Measurements from ENCODE around the gene TMBIM4.

TMBIM4 gene

DNA sequence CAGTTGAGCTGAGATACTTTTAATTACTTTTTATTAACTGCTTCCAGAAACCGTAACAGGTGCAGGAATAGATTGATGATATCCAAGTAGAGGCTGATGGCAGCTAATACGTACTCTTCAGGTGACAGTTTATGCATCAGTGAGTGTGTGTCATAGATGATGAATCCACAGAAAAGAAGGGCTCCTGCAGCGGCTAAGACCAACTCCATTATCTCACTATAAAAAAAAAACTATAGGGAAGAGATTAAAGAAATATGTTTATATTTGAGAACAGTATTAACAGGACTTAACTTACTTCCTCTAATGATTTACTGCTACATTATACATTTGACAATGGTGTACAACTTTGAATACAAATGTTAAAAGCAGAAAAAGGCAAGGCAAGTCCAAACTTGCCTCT lies 31.9 kb downstream of the TMBIM4 start:
- no peak for DNase-seq

DNA sequence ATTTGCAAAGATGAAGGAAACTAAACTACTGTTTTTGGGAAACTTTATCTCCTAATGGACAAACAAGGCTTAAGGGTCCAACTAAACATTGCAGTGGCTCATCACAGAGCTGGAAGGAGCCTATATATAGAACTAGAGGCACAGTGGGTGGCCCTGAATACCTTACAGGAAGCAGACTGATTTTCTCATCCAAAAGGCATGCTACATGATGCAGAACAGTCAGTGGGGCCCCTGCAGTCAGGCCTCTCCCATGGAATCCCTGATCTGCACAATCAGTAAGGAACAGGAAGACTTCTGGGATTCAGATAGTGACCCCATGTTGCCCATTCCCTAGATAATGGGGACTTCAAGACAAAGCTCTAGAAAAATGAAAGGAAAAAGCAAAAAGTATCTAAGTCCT lies 37.4 kb downstream of the TMBIM4 start:
- DNase-seq, result peak; percentile 95

DNA sequence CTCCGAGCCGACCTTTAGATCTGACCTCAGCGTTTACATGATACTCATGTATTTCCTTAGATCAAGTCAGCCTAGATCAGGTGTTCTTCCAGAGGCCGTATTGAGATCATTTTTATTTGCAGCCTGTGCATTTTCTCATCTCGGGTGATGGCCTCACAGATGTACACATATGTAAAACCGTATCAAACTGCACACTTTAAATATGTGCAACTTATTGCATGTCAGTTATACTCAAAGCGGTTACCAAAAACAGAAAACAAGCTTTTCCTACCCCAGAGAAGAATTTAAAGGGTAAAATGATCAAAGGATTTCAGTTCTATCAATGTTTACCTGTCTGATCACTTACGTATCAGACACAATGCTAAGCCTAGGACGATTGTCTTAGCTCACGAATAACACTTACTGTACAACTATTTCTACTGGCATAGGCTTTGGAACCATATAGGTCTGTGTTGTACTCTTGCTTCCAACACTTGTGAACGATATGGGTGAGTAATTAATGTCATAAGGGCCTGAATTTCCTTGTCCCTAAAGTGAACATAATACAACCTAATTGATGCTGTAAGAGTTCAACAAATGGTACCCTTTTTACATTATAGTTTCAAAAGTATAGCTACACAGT lies 38.6 kb downstream of the TMBIM4 start:
- no peak for DNase-seq

DNA sequence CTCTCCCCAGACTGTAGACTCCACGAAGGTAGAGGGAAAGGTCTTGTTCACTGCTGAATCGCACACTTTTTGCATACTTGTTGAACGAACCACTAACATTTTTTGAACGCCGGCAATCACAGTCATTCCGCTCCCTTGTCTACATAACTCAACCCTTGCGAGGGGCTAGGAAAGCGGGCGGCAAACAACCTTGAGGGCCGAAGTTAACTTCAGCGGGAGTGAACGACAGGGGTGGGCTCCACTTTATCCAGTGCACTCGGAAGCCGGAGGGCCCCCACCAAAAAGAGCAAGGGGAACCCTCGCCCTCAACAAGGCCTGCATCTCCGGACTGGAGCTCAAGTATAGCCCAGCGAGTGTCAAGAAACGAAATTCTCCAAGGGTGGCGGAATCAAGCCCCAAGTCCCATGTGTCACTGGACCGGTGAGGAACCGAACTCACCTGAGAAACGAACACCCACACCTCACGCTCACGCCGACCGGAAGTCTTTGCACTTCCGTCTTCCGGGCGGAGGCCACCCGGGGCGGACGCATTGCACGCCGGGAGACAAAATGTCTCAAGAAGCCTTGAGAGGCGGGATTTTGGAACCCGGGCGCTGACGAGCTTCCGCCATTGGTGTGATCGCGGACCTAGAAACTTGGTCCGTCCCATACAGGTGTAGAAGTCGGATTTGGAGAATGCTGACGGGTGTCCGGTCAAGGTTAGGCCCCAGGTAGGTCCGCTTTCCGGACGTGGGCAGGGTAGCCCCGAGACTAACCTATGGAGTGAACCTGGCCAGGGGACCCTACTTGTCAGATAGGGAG lies 39.3 kb downstream of the TMBIM4 start, which contains the start of gene LLPH:
TSS of gene LLPH (minus strand) at position 484 of the 800 bp plus-strand sequence. CDS start 1,644 bp downstream, outside the sequence.
- DNase-seq, result peak; percentile 90

DNA sequence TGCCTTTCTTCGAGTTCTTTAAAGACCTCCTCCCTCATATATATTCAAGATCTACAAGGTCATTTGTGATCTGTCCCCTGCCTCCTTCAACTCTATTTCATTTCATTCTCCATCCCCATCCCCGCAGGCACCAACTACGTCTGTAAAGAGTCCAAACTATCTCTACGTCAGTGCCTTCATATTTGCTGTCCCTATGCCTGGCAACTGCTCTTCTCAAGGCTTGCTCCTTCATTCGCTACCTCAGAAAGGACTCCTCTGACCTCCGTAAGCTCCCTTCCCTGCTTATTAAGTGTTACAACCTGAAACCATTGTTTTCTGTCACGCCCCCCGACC lies 39.9 kb downstream of the TMBIM4 start:
- no peak for DNase-seq

DNA sequence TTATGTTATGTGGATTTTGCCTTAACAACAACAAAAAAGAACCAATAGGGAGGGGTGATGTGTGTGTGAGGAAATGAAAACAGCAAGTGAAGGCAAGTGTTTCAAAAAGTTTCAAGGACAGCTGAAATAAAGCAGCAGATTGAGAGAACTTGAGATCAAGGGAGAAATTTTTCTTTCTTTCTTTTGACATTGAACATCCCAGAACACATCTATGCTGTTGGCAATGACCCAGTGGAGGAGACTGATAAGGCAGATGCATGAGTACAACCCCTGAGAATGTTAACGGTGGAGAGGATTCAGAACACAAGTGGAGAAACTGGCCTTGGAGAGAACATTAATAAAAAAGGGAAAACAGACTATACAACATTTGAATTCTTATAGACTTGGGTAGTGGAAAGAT lies 42.1 kb downstream of the TMBIM4 start:
- DNase-seq, result no peak

DNA sequence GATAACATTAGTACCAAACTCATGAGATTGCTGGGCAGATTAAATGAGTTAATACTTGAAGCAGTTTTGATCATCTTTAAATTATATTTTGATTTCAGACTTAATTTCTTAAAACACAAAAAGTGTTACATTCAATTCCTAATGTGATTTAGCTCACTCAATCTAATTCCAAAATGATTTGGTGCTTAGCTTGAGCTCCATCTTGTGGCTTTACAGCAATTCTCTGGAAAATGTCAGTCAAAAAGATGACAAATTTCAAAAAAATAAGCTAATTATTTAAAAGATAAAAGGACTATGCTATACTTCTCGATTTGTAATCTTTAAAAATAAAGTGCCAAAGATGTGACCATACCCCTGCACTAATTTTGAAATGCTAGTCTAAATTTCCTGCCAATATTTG lies 49.3 kb downstream of the TMBIM4 start:
- DNase-seq, result no peak

DNA sequence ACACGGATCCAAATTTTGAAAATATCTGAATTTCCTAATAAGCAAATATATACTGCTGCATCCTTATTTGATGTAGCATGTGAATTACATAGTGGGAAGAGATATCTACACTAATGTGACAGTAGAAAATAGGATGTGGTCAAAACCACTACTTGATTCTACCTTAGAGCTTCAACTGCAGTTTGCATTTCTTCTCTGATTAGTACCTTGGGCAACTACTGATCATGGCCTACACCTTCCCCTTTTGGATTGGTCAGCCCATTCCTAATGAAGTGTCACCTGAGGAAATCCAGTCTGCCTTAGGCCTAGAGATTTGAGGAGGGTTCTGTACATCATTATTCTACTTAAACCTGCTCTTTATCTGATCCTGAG lies 49.9 kb downstream of the TMBIM4 start:
- DNase-seq, result no peak

DNA sequence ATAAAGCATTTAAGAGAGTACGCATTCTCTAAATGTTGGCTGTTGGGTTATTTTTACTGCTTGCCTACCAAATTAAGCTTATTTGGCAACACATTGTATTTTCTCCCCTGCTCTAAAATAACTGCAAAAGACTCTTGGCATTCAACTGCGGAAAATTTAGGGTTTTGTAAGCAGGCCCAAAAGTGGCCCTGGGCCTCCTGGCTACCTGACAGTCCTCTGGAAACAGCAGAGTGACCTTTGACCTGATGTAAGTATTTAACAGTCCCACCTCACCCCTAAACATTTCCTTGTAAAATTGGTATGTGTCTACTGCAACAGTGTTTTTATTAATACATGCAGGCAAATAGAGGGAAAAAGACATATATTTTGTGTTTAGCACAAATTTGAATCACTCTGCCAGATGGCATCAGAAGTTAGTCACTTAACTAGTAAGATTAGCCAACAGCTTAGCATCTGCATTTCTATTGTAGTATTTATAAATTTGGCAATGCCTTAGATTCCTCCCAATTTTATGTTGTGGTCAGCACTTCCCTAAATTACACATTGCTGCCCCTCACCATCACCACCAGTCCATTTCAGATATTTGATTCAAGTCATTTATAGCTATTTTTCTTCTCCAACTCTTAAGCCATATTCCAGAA lies 50.4 kb downstream of the TMBIM4 start:
- no peak for DNase-seq

DNA sequence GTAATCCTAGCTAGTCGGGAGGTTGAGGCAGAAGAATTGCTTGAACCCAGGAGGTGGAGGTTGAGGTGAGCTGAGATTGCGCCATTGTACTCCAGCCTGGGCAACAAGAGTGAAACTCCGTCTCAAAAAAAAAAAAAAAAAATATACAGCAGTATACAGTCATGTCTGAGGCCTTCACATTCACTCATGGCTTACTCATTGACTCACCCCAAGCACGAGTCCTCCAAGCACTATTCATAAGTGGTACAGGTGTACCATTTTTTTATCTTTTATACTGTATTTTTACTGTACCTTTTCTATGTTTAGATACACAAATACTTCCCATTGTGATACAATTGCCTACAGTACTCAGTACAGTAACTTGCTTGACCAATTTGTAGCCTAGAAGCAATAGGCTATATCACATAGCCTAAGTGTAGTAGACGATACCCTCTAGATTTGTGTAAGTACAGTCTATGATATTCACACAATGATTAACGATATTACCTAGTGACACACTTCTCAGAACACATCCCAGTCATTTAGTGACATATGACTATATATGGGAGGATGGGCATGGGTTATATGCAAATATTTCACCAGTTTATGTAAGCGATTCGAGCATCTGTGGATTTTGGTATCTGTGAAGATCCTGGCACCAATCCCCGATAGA lies 51.4 kb downstream of the TMBIM4 start:
- no peak for DNase-seq

DNA sequence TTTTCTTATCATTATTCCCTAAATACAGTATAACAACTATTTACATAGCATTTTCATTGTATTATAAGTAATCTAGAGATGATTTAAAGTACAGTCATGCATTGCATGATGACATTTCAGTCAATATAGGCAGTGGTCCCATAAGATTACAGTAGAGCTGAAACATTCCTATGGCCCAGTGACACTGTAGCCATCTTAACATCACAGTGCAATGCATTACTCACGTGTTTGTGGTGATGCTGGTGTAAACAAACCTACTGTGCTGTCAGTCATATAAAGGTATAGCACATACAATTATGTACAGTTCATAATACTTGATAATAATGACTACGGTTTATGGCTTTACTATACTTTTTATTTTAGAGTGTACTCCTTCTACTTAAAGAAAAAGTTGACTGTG lies 52.6 kb downstream of the TMBIM4 start:
- DNase-seq, result no peak

DNA sequence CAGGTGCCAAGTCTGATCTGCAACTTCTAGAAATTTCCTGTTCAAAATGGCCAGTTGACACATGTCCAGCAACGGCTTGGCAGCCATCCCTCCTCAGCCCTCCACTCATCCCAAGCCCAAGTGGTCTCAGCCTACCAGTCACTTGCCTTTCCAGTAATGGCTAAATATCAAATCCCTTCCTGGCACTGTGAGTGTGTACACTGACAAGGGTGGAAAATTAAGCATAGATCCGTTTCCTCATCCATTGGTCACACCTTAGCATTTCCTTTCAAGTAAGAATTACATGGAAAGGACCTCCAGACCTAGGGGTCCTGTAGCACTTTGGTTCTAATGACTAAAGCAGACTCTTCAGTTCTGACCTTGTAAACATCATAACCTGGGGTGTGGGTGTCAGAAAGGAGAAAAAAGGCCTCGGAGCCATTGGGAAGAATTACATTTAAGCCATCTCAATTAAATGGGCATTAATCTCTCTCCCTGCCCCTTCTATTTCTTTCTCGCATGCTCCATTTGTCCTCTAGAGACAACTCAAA lies 54.7 kb downstream of the TMBIM4 start:
- no peak for DNase-seq

DNA sequence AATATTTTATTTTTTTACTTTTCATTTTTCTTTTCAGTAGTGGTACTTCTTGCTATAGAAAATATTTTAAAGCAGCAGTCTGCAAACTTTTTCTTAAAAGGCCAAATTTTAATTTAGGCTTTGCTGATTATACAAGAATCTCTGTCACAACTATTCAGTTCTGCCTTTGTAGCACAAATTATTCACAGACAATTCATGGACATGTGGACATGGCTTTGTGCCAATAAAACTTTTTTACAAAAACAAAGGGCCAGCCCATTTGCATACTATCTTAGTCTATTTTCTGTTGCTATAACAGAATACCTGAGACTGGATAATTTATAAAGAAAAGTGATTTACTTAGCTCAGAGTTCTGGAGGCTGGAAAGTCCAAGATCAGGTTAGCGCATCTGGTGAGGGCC lies 56.3 kb downstream of the TMBIM4 start:
- DNase-seq, result no peak

DNA sequence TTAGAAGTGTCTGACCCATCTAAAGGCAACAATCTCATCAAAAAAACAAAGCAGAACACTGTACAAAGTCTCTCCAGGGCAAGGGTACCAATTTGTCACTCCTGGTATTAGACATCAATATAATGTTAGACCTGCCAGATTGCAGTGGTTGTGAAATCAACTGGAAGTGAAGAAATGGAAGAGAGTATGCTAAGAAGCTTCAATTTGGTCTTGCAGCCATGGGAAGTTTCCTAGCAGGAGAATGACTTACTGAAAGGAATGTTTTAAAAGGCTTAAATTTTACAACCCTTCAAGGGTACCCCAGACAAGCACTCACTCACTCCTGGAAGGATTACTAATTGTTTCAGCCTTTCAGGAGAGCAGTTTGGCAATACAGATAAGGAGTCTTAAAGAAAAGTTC lies 58.2 kb downstream of the TMBIM4 start:
- DNase-seq, result peak; percentile 39

DNA sequence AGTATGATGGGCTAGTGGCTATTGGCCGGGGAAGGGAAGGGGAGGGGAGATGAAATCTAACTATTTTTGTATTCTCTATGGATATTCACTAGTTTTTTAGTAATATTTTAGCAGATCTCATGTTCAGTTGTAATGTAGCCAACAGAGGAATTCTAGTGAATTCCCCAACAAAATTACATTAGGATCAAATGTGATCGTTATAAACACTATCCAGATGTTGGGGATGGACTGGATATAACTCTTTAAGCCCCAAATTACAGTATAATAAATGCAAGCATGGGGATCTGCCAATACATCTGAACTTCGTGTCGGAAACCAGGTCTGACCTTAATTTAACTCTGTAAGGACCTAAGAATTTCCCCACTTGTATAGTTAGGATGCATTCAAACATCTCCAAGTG lies 60.7 kb downstream of the TMBIM4 start:
- no peak for DNase-seq

DNA sequence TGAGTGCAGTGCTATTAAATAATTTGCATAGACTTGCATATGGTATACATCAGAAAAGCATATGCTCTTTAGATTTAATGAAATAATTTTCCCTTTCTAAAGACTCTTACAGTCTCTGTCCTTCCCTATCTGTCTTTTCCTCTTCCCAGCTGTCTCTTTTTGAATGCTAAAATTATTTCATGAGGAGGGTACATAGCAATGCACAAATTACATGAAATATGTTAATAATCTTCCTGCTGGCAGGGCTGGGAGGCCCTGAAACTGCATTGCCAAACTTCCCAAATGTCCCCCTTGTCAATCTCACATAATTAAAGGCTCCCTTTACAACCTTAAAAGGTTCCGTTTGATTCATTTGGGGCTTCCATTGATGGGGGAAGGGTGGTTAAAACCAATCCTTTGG lies 61.4 kb downstream of the TMBIM4 start:
- DNase-seq, result no peak

DNA sequence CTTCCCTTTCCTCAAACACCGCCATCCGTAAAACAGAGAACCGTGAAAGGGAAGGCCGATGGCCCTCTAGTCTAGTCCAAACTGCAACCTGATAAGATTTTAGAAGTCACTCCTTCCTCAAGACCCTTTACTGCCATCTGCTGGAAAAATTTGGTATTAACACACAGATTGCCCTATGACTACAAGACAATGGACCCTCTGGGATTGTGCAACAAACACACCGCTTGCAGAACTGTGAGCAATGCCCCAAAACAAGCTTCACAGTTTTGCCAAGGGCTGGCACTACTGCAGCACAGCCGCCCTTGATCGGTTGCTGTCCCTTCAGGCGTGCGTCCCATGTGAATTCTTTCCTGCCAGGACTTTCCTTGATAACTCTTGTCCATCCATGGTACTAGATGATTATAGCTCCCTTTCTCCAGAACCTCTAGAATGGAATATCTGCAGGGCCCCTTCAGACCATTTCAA lies 62.3 kb downstream of the TMBIM4 start:
- DNase-seq, result peak; percentile 92

DNA sequence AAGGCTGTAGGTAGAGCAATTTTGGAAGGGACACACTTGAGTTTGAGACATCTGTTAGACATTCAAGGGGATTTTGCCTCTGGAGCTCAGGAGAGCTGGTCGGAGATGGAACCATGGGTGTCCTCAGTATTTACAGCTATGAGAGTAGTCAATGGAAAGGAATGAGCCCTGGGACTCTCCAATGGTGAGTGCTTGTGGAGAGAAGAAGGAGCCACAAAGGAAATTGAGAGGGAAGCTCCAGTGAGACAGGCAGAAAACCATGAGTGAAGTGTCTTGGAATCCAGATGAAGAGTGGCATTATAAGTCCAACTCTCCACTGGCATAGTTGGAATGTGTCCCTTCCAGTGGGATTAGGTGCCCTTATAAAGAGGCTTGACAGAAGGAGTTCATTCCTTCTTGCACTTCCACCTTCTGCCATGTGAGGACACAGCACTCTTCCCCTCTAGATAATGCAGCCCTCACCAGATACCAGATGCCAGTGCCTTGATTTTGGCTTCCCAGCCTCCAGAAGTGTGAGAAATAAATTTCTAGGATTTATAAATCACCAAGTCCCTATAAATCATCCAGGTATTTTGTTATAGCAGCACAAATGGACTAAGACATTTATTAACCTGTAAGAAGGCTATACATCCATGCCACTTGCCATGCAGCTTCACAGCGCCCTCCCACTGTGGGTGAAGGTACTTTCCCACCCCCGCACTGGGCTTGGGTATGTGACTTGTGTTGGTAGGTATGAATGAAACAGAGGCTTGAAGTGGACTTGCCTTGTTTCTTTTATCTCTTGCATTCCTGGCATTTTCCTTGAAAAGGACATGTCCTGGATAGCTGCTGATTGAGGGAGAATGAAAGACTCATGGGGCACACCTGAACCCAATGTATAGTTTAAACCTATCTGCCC lies 66.5 kb downstream of the TMBIM4 start:
- peak; percentile 38 for DNase-seq

DNA sequence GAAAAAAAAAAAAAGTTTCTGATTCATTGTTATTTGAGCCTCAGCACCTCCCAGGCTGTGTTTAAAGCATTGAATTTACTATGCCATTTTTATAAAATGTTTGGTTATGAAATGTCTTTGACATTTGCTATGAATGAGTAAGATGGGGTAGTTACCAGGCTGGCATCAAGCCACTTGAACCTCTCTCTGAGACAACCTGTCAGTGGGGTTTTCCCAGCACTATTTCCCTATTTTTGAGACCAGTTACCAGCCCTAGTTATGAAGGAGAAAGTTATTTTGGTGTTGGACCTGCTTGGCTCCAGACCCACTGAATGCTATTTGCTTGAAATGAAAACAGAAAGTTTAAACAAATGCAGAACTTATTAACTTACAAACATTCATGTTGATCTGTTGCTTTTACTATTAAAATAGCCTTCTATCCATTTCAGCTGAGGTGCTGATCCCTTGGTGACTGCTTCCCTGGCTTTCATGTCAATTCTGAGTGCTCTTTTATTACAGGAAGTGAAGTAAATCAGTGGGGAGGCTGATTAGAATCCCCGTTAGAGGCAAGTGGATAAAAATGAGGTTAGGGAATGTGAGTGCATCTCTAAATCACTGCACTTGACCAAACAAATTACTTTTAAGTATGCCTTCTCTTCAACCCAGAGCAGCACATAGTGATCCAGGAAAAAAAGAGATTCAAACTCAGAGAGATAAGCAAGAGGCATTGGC lies 77.1 kb downstream of the TMBIM4 start:
- peak; percentile 45 for DNase-seq

DNA sequence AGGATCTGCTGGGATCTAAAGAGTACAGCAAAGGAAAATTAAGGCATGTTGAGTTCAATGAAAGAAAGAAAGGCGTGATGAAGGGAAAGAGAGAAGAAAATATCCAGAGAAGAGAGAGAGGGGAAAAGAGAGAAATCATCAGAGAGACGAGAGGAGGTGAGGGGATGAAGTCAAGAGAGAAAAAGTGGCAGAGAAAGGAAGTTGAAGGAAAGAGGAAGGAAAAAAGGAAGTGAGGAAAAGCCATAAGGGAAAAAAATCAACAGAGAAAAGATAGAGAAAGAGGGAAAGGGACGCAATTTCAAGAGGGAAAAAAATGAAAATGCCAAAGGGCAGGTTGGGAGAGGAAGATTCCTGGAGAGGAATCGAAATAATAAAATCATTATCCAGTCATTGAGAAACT lies 79.6 kb downstream of the TMBIM4 start:
- no peak for DNase-seq

DNA sequence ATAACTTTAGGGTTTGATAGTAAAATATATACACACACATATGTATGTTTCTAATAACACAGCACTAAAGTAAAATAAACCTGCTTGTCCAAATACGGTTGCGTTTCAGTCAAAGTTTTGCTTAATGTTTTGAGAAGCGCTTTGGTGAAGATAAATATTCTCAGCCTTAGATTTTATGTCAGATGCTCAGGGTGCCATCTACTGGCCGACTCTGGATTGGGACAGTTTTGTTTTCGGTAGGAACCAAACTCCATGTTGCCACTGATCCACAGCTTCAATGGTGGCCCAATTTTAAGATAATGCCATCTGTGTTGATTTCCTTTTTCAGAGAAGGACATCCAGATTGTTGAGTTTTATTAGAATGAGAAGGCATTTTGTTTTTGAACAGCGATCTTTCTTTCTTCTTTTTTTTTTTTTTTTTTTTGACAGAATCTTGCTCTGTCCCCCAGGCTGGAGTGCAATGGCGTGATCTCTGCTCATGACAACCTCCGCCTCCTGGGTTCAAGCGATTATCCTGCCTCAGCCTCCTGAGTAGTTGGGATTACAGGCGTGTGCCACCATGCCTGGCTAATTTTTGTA lies 82.3 kb downstream of the TMBIM4 start:
- DNase-seq, result peak; percentile 79
